ENCODE data around the gene YY1AP1. TPM values are rescaled to one million over a fixed set of nuclear protein-coding genes. Genes with fewer than 3 reads are reported as not detected.

Gene YY1AP1
- total and polyA plus RNA-seq, 10 of the 15 experiments (the other 5 are each of a cell fraction or from before 2014, with no cell fraction given), result 13.2 to 118 (median 40.5) TPM

- ChIA-PET RAD21 (ENCODE audit: unreplicated experiment) (no interaction called here), SMC1A (ENCODE audit: uncharacterized antibody, unreplicated experiment) (no interaction called here), POLR2A (interaction anchor here (1.0 to 1.2 kb wide), 2 partner anchors 42 to 346 kb away, joined by 4 to 6 read pairs; no protein-coding TSS in a partner anchor), CTCF (no interaction called here)
- Histone ChIP-seq H2AFZ (ENCODE audit: control insufficient read depth, low read depth, low read length) (no peak overlapping the region), H3K4me3 (no peak overlapping the region), H3K4me1 (ENCODE audit: control insufficient read depth, insufficient read depth, low read length) (no peaks in the 10 kb centered on the region), H3K9me3 (replicated peaks; ENCODE audit: control insufficient read depth, insufficient read depth, low read length) (no peaks in the 10 kb centered on the region), H3K36me3 (ENCODE audit: control insufficient read depth in 2 of 2, insufficient read depth in 2 of 2, low read length in 1 of 2) (peaks cover 1 to 40% of the 10 kb centered on the region in 2 experiments), H4K20me1 (ENCODE audit: control insufficient read depth, insufficient read depth) (peaks cover 3% of the 10 kb centered on the region; the same call in 1 of the 2 replicates), H3K27me3 (replicated peaks in 1 of 2; ENCODE audit: control insufficient read depth in 2 of 2, insufficient read depth in 2 of 2, low read length in 1 of 2) (no peaks in the 10 kb centered on the region), H3K79me2 (ENCODE audit: control insufficient read depth, insufficient read depth, low read length) (peaks cover 27% of the 10 kb centered on the region), H3K27ac (ENCODE audit: control insufficient read depth, insufficient read depth) (no peak overlapping the region), H3K9ac (ENCODE audit: control insufficient read depth, insufficient read depth, low read length) (no peak overlapping the region), H3K4me2 (ENCODE audit: control insufficient read depth, insufficient read depth) (no peak overlapping the region)
- over 99% methylated on average over 4 of the region's 4 CpGs for WGBS (ENCODE audit: insufficient coverage, insufficient replicate concordance, low lambda C conversion rate, missing lambda C conversion rate)
- intact Hi-C loops (cut with micrococcal nuclease; ENCODE audit: unreplicated experiment) (no loop called here), in situ Hi-C loops (cut with MboI) (no loop called here)
- no peak for ATAC-seq
- FAIRE-seq, result no peak
- BruUV-seq (replicated peaks), result no TSS peak
- TF ChIP-seq REST (IDR thresholded peaks at IDR 0.05; ENCODE audit: low read depth, low read length) (no peak), MLLT1 (IDR thresholded peaks at IDR 0.05) (no peak), RAD21 (IDR thresholded peaks at IDR 0.05; ENCODE audit: insufficient read depth, low read depth, low read length) (no peak), CREB1 (IDR thresholded peaks at IDR 0.05; ENCODE audit: low read depth) (no peak), NR2C1 (IDR thresholded peaks at IDR 0.05) (no peak), JUNB (IDR thresholded peaks at IDR 0.05) (no peak), SMAD1 (IDR thresholded peaks at IDR 0.05; ENCODE audit: low read depth, partially characterized antibody) (no peak), CUX1 (IDR thresholded peaks at IDR 0.05; ENCODE audit: insufficient replicate concordance, low read depth, low read length) (no peak), BACH1 (IDR thresholded peaks at IDR 0.05; ENCODE audit: borderline replicate concordance) (no peak)
- no peak for DNase-seq (ENCODE audit: low read depth, low spot score)
These were observed 10.5 kb downstream of the YY1AP1 start for GRCh38 chr1:155678027-155678426.
